Lung (tissue), 12 donors: ENCODE results near the gene PRKCA. TPM values are rescaled to one million over a fixed set of nuclear protein-coding genes. Genes with fewer than 3 reads are reported as not detected.

Source experiments
- ATAC-seq: fragments of 200-7000 bp; cut with Tn5 transposase; one replicate; pipeline ENCODE4 v1.9.1; 2020; ENCODE audit warnings: moderate number of reproducible peaks; ENCODE audit not compliant: insufficient read depth, low FRiP score
- DNase-seq, 3 donors: peaks; one replicate each; pipeline ENCODE4 v3.0.0-alpha.2; 2013 to 2017
- H3K27ac ChIP-seq, 2 donors: one replicate each; pipeline ENCODE4 v1.5.1; 2013; ENCODE audit warnings: mild to moderate bottlenecking in 2 of 2, moderate library complexity in 2 of 2, control low read depth in 1 of 2, inconsistent platforms in 1 of 2, low read depth in 1 of 2, low read length in 1 of 2
- H3K27me3 ChIP-seq, 3 donors: one replicate each; pipeline ENCODE4 v1.5.1; 2013; ENCODE audit warnings: low read length in 2 of 3; ENCODE audit not compliant: control insufficient read depth in 3 of 3, insufficient read depth in 3 of 3
- H3K36me3 ChIP-seq, 4 donors: one replicate each; pipeline ENCODE4 v1.5.1; 2013; ENCODE audit warnings: low read length in 4 of 4, mild to moderate bottlenecking in 1 of 4, moderate library complexity in 1 of 4; ENCODE audit not compliant: control insufficient read depth in 4 of 4, insufficient read depth in 4 of 4
- H3K4me1 ChIP-seq, 5 donors: one replicate each; pipeline ENCODE4 v1.5.1; 2013; ENCODE audit warnings: low read length in 5 of 5, mild to moderate bottlenecking in 2 of 5, moderate library complexity in 1 of 5; ENCODE audit not compliant: control insufficient read depth in 5 of 5, insufficient read depth in 5 of 5
- H3K4me3 ChIP-seq: one replicate; pipeline ENCODE4 v1.5.1; 2013; ENCODE audit warnings: mild to moderate bottlenecking, control low read depth, moderate library complexity
- H3K9ac ChIP-seq, 2 donors: one replicate each; pipeline ENCODE4 v1.5.1; 2013; ENCODE audit warnings: low read length in 2 of 2, control low read depth in 1 of 2; ENCODE audit not compliant: insufficient read depth in 1 of 2
- H3K9me3 ChIP-seq, 4 donors: one replicate each; pipeline ENCODE4 v1.5.1; 2013; ENCODE audit warnings: low read length in 3 of 4, mild to moderate bottlenecking in 1 of 4, moderate library complexity in 1 of 4; ENCODE audit not compliant: control insufficient read depth in 4 of 4, insufficient read depth in 3 of 4
- WGBS, 2 donors: extraction: QIAGEN DNeasy Blood & Tissue Kit; methylation state at CpG; one replicate each; pipeline ENCODE4 v1.1.7; 2013; 5-methylcytosine and 5-hydroxymethylcytosine counted together
- polyA plus RNA-seq, 2 donors: library from polyadenylated mRNA; stranded (reverse); fragments of 200-250 nt; gene quantifications; one replicate each; pipeline ENCODE4 v1.2.1, GENCODE V29; 2013
- total RNA-seq, 2 donors: library from RNA; depleted of rRNA in 1 of 2; stranded (reverse); fragments of >200 nt in 1 of 2; gene quantifications; one replicate each; pipeline ENCODE4 v1.2.1, GENCODE V29; 2014 to 2021
- TF ChIP-seq, protein P1 (sequence below): IDR thresholded peaks from 2 replicates; pipeline ENCODE4 v1.5.1; 2012; ENCODE audit warnings: mild to moderate bottlenecking; ENCODE audit errors: control extremely low read depth, extremely low read depth
- donor health status: control.
- donor health status: control.
- donor health status: Bipolar disorder and iron deficiency.
- donor health status: healthy.
- donor health status: DM: yes; HTN: yes; CAD: no.

The PRKCA gene
- total and polyA plus RNA-seq, 4 donors, result 3.4 to 34.8 (median 13.8) TPM

- no peak overlapping the region for H3K9ac ChIP-seq
- H3K36me3 ChIP-seq, result no peaks in the 10 kb centered on the region
- DNase-seq, result peak; percentile 69 to 79 (median 75)
- no peaks in the 10 kb centered on the region for H3K9me3 ChIP-seq
- peaks cover 0 to 45% (median 28%) of the 10 kb centered on the region in 5 donors for H3K4me1 ChIP-seq
- peak overlapping the region; percentile 12 to 41 for H3K27ac ChIP-seq
- no peak overlapping the region for H3K4me3 ChIP-seq
- TF ChIP-seq, protein P1, sequence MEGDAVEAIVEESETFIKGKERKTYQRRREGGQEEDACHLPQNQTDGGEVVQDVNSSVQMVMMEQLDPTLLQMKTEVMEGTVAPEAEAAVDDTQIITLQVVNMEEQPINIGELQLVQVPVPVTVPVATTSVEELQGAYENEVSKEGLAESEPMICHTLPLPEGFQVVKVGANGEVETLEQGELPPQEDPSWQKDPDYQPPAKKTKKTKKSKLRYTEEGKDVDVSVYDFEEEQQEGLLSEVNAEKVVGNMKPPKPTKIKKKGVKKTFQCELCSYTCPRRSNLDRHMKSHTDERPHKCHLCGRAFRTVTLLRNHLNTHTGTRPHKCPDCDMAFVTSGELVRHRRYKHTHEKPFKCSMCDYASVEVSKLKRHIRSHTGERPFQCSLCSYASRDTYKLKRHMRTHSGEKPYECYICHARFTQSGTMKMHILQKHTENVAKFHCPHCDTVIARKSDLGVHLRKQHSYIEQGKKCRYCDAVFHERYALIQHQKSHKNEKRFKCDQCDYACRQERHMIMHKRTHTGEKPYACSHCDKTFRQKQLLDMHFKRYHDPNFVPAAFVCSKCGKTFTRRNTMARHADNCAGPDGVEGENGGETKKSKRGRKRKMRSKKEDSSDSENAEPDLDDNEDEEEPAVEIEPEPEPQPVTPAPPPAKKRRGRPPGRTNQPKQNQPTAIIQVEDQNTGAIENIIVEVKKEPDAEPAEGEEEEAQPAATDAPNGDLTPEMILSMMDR, result no peak
- H3K27me3 ChIP-seq, result no peaks in the 10 kb centered on the region
- WGBS, 2 donors, result 71 to 85% methylated on average over 17 of the region's 17 CpGs
- no peak for ATAC-seq
Measured at GRCh38 chr17:66540131-66540781, 237.8 kb downstream of the PRKCA start.

DNA sequence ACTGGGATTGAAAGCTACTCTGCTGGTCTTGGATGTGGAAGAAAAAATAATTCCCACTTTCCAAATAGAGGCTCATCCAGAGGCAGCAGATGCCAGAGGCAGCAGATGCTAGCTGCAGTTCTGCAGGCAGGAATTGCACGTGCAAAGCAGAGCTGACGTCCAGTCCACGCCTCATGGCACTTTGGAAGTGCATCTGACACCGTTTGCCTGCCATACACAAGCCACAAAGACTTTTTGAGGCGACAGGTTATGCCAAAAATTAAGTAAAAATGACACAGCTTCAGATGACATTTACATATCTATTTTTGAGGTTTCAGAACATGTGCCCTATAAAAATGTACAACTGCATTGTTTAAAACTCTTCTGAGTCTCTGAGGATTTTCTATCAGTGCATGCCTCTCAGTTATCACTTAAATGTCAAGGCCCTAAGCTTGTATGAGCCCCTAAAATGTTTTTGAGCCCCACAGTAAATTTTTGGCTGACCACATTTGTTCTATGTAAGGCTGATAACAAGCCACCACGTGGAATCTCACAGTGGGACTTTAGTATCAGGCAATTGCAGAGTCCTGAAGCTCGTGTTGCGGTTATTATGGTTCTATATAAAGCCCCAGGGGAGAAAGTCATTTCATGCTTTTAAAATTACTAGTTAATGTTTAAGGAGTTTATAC, 239.2 kb downstream of the PRKCA start:
- Histone ChIP-seq H3K36me3 (no peaks in the 10 kb centered on the region), H3K27ac (peak overlapping the region in 1 of 2 donors; percentile 45), H3K4me1 (peaks cover 0 to 45% (median 28%) of the 10 kb centered on the region in 5 donors), H3K4me3 (no peak overlapping the region), H3K9ac (no peak overlapping the region), H3K9me3 (no peaks in the 10 kb centered on the region), H3K27me3 (no peaks in the 10 kb centered on the region)
- ATAC-seq (no peak), DNase-seq (peak in 2 of 3 donors; percentile 25 to 37)
- 68 to 78% methylated on average over 8 of the region's 8 CpGs for WGBS, 2 donors
- TF ChIP-seq, protein P1, result no peak

DNA sequence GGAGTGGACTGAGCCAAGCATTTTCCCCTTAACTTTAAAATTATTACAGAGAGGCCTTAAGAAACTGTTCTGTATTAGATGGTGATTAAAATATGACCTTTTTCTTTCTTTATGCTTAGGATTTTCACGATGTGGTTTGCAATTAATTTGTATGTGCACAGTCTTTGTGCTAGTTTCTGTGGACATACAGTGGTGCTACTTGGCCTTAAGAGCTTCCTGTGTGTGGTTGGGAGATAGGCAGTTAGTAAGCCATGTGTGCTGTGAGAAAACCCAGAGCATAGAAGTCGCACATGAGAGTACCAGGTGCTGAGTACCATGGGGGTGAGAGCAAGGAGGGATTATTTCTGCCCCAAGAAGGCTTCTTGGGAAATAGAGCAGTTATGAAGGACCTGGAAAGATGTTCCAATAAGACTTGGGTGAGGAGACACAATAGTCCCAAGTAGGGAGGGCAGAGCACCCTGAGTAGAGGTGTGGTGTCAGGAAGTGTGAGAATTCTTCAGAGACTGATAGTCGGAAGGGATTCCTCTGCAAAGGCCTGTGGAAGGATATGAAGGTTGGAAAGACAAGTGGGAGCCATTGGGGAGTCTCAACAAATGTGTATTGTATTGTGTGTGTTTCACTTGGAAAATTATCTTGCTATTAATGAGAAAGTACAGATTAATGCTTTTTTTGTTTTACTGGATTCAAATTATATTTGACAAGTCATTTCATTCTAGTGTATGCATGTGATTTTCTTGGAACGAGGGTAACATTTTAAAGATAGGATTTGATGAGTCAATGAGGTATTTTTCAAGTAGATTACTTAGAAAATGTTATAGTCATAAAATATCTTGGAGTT, 239.9 kb downstream of the PRKCA start:
- WGBS, 2 donors, result 53 to 54% methylated on average over 4 of the region's 4 CpGs
- peaks cover 0 to 45% (median 28%) of the 10 kb centered on the region in 5 donors for H3K4me1 ChIP-seq
- H3K27me3 ChIP-seq, result no peaks in the 10 kb centered on the region
- ATAC-seq (no peak), DNase-seq (peak in 2 of 3 donors; percentile 33 to 49)
- no peaks in the 10 kb centered on the region for H3K36me3 ChIP-seq
- H3K27ac ChIP-seq, result no peak overlapping the region
- H3K9me3 ChIP-seq, result no peaks in the 10 kb centered on the region
- TF ChIP-seq, protein P1, result no peak
- H3K9ac ChIP-seq, result no peak overlapping the region
- no peak overlapping the region for H3K4me3 ChIP-seq
